Activated T-helper 2 cell treated with anti-CD3 and anti-CD28 coated beads, Interferon-gamma antibody, Interleukin-2, Interleukin-4, amounts not matched to agents 10 μg/mL and 5 μg/mL and 100 μg/mL, durations not matched to agents 14 hours and 24 hours and 36 hours (primary cell): ENCODE results near the gene UBB. TPM values are rescaled to one million over a fixed set of nuclear protein-coding genes. Genes with fewer than 3 reads are reported as not detected.
"Not testable (repeated sequence)": the region's sequence is repeated elsewhere in the genome, so short reads cannot be mapped to it uniquely, and the experiment has no call there.

Source experiments
- DNase-seq: peaks from one replicate; pipeline ENCODE4 v3.0.0; 2021; ENCODE audit warnings: low spot score
- H3K27ac Mint-ChIP-seq: one replicate; pipeline ENCODE4 v1.8.0; 2021; ENCODE audit warnings: mixed read lengths
- H3K27me3 Mint-ChIP-seq: one replicate; pipeline ENCODE4 v1.8.0; 2021; ENCODE audit warnings: low read depth, mixed read lengths
- H3K36me3 Mint-ChIP-seq: one replicate; pipeline ENCODE4 v1.8.0; 2021; ENCODE audit warnings: low read depth, mixed read lengths
- H3K4me1 Mint-ChIP-seq: one replicate; pipeline ENCODE4 v1.8.0; 2021; ENCODE audit warnings: low read depth, mixed read lengths
- H3K4me3 Mint-ChIP-seq: one replicate; pipeline ENCODE4 v1.8.0; 2021; ENCODE audit warnings: low read depth, mild to moderate bottlenecking, moderate library complexity, mixed read lengths
- H3K9me3 Mint-ChIP-seq: one replicate; pipeline ENCODE4 v1.8.0; 2021; ENCODE audit warnings: mixed read lengths
- intact Hi-C: fragments of 100-400 bp; cut with micrococcal nuclease; formaldehyde crosslinking; loops from one replicate; pipeline ENCODE4 v1.15.1; 2023
- total RNA-seq: library from RNA; stranded (reverse); gene quantifications from 2 replicates; pipeline ENCODE4 v1.2.3, GENCODE V29; 2022

UBB gene
- total RNA-seq, 1 donor from 2014 or later, result 1,784 TPM

GRCh38 chr17:16383216-16383615 lies 2.3 kb downstream of the UBB start:
- intact Hi-C loops, result loop anchor here (5.0 kb wide), 2 partner anchors 154 to 199 kb away; no protein-coding TSS in a partner anchor
- Mint-ChIP-seq H3K27me3 (peaks cover 4% of the 10 kb centered on the region), H3K4me1 (peaks cover 35% of the 10 kb centered on the region), H3K4me3 (peak overlapping the region; percentile 96), H3K9me3 (no peaks in the 10 kb centered on the region), H3K36me3 (peaks cover 38% of the 10 kb centered on the region), H3K27ac (peak overlapping the region; percentile 8)
- no peak for DNase-seq

GRCh38 chr17:16383772-16384287 lies 2.9 kb downstream of the UBB start:
- Mint-ChIP-seq H3K4me1 (peaks cover 35% of the 10 kb centered on the region), H3K9me3 (no peaks in the 10 kb centered on the region), H3K27ac (peak overlapping the region; percentile 8), H3K4me3 (peak overlapping the region; percentile 96), H3K36me3 (peaks cover 38% of the 10 kb centered on the region), H3K27me3 (peaks cover 4% of the 10 kb centered on the region)
- intact Hi-C loops, result loop anchor here (5.0 kb wide), 2 partner anchors 153 to 198 kb away; no protein-coding TSS in a partner anchor
- no peak for DNase-seq

- H3K4me1 Mint-ChIP-seq, result peaks cover 35% of the 10 kb centered on the region
- peaks cover 38% of the 10 kb centered on the region for H3K36me3 Mint-ChIP-seq
- no peak overlapping the region for H3K27ac Mint-ChIP-seq
- DNase-seq, result no peak
- peaks cover 5% of the 10 kb centered on the region for H3K27me3 Mint-ChIP-seq
- no peak overlapping the region for H3K4me3 Mint-ChIP-seq
- intact Hi-C loops, result loop anchor here (5.0 kb wide), 2 partner anchors 153 to 198 kb away; no protein-coding TSS in a partner anchor
- H3K9me3 Mint-ChIP-seq, result no peaks in the 10 kb centered on the region
These were observed 3.7 kb downstream of the UBB start for GRCh38 chr17:16384557-16384956.

DNA sequence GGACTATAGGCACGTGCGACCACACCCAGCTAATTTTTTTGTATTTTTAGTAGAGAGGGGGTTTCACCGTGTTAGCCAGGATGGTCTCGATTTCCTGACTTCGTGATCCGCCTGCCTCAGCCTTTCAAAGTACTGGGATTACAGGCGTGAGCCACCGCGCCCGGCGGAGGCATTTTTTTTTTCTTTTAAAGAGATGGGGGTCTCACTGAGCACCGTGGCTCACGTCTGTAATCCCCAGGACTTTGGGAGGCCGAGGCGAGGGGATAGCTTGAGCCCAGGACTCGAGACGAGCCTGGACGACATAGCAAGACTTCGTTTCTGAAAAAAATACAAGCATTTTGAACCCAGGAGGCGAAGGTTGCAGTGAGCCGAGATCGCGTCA lies 5.2 kb downstream of the UBB start:
- not testable (repeated sequence) for H3K9me3 Mint-ChIP-seq, DNase-seq, H3K27me3 Mint-ChIP-seq
- intact Hi-C loops, result loop anchor here (1.0 kb wide), 2 partner anchors 30 to 135 kb away; no protein-coding TSS in a partner anchor
- Mint-ChIP-seq H3K36me3 (peaks cover 35% of the 10 kb centered on the region), H3K4me3 (peak overlapping the region; percentile 84), H3K4me1 (peaks cover 33% of the 10 kb centered on the region), H3K27ac (peak overlapping the region; percentile 47)

- intact Hi-C loops, result no loop called here
- no peak for DNase-seq
These were observed 10.6 kb downstream of the UBB start for GRCh38 chr17:16391451-16391850.

GRCh38 chr17:16392491-16392890 lies 11.6 kb downstream of the UBB start:
- intact Hi-C loops, H3K4me1 Mint-ChIP-seq, H3K27ac Mint-ChIP-seq, H3K27me3 Mint-ChIP-seq, H3K9me3 Mint-ChIP-seq, DNase-seq, H3K36me3 Mint-ChIP-seq, H3K4me3 Mint-ChIP-seq: not testable (repeated sequence)

More at GRCh38 chr17:16391451-16391850, 10.6 kb downstream of the UBB start:
- H3K4me3 Mint-ChIP-seq, result no peak overlapping the region
- peaks cover 4% of the 10 kb centered on the region for H3K4me1 Mint-ChIP-seq
- H3K27ac Mint-ChIP-seq, result no peak overlapping the region
- peaks cover 7% of the 10 kb centered on the region for H3K27me3 Mint-ChIP-seq
- no peaks in the 10 kb centered on the region for H3K36me3 Mint-ChIP-seq
- H3K9me3 Mint-ChIP-seq, result no peaks in the 10 kb centered on the region

- H3K36me3 Mint-ChIP-seq, H3K4me3 Mint-ChIP-seq, DNase-seq, H3K9me3 Mint-ChIP-seq, intact Hi-C loops, H3K27ac Mint-ChIP-seq, H3K4me1 Mint-ChIP-seq, H3K27me3 Mint-ChIP-seq: not testable (repeated sequence)
These were observed 15.0 kb downstream of the UBB start for GRCh38 chr17:16395887-16396286.

- intact Hi-C loops, H3K4me3 Mint-ChIP-seq, H3K9me3 Mint-ChIP-seq, H3K27me3 Mint-ChIP-seq, DNase-seq, H3K4me1 Mint-ChIP-seq, H3K36me3 Mint-ChIP-seq, H3K27ac Mint-ChIP-seq: not testable (repeated sequence)
These were observed 15.8 kb downstream of the UBB start for GRCh38 chr17:16396693-16397092.

DNA sequence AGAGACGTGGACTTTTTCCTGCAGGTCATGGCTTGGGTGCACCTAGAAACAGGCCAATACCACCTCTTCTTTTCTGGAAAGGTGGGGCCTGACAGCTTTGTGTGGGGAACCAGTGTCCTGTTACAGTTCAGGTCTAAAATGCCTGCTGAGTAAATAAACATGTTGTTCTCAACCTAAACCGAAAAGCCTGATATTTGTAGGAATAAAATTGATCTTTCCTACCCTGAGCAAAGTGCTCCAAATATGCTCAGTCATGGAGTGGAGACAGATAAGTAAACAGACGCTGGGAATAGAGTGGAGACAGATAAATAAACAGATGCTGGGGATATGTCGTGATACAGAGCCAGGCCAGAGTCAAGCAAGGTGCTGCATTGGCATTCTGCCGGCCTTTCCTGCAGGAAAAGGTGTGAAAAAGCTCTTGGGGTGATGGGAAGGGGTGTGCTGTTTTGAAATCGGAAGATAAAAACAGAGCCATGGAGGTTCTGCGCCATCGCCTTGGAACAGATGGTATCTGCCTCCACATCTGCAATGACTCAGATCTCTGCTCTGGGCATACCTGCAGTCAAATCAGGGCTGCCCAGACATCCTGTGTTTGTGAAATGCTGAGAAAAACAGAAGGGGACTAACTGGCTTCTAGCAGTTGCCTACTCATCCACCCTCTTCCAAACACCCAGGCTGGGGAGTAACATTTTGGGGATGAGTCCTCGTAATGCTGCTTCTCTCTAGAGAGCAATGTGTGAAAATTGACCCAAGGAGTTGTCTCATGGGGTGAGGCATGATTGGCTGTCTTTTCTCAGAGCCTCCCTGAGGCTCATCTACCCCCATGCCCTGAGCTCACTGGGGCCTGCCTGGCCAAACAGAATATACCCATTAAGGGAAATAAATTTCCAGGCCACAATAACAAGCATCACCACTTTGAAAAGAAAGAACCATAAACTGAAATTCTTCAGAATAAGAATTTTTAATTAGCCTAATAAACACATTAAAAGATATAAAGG lies 17.7 kb downstream of the UBB start:
- no peak overlapping the region for H3K4me3 Mint-ChIP-seq
- no peaks in the 10 kb centered on the region for H3K36me3 Mint-ChIP-seq

DNA sequence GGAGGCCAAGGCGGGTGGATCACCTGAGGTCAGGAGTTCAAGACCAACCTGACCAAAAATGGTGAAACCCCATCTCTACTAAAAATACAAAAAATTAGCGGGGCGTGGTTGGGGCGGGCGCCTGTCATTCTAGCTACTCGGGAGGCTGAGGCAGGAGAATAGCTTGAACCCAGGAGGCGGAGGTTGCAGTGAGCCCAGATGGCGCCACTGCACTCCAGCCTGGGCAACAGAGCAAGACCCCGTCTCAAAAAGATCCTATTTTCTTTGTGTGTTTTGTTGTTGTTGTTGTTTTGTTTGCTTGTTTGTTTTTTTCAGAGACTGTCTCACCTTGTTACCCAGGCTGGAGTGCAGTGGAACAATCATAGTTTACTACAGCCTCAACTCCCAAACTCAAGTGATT lies 23.0 kb downstream of the UBB start:
- H3K36me3 Mint-ChIP-seq, H3K27ac Mint-ChIP-seq, DNase-seq, H3K4me3 Mint-ChIP-seq, H3K9me3 Mint-ChIP-seq, intact Hi-C loops, H3K4me1 Mint-ChIP-seq: not testable (repeated sequence)
- H3K27me3 Mint-ChIP-seq, result peaks cover 22% of the 10 kb centered on the region

More for the DNA sequence above, 17.7 kb downstream of the UBB start:
- Mint-ChIP-seq H3K27ac (peak overlapping the region; percentile 4), H3K4me1 (peaks cover 8% of the 10 kb centered on the region), H3K9me3 (no peaks in the 10 kb centered on the region), H3K27me3 (peaks cover 2% of the 10 kb centered on the region)
- DNase-seq, result peak; percentile 34
- intact Hi-C loops, result no loop called here

- Mint-ChIP-seq H3K4me3 (peak overlapping the region; percentile 39), H3K27me3 (peaks cover 22% of the 10 kb centered on the region), H3K36me3 (no peaks in the 10 kb centered on the region), H3K27ac (no peak overlapping the region), H3K4me1 (peaks cover 2% of the 10 kb centered on the region), H3K9me3 (no peaks in the 10 kb centered on the region)
- intact Hi-C loops, result no loop called here
- no peak for DNase-seq
These were observed 26.1 kb downstream of the UBB start for GRCh38 chr17:16406742-16407674.

- H3K27me3 Mint-ChIP-seq, result peaks cover 20% of the 10 kb centered on the region
- intact Hi-C loops, result no loop called here
- H3K9me3 Mint-ChIP-seq, result no peaks in the 10 kb centered on the region
- no peak for DNase-seq
- H3K4me1 Mint-ChIP-seq, result peaks cover 2% of the 10 kb centered on the region
- no peaks in the 10 kb centered on the region for H3K36me3 Mint-ChIP-seq
- H3K27ac Mint-ChIP-seq, result no peak overlapping the region
- peak overlapping the region; percentile 21 for H3K4me3 Mint-ChIP-seq
These were observed 27.2 kb downstream of the UBB start for GRCh38 chr17:16407911-16408588.
